Loucy (cell line): ENCODE measurements around the gene CEP63.

ENCODE experiments used
- CTCF ChIP-seq: fragments of 200-600 bp; sonication (generic); conservative IDR thresholded peaks from 2 replicates; pipeline ENCODE4 v1.5.1; 2014; ENCODE audit warnings: mild to moderate bottlenecking, antibody characterized with exemption, low read length
- EZH2phosphoT487 ChIP-seq: fragments of 200-600 bp; IDR thresholded peaks from 2 replicates; pipeline ENCODE4 v1.6.1; 2018; ENCODE audit warnings: antibody characterized with exemption, mild to moderate bottlenecking, moderate library complexity, borderline replicate concordance

- TF ChIP-seq CTCF, result no peak
- no peak for TF ChIP-seq EZH2phosphoT487
Observed at GRCh38 chr3:134576831-134577230, 91.0 kb downstream of the CEP63 start.
